Measurements from ENCODE around the gene ATP6V1C2.
"Not testable (repeated sequence)": the region's sequence is repeated elsewhere in the genome, so short reads cannot be mapped to it uniquely, and the experiment has no call there.

Gene ATP6V1C2

DNA sequence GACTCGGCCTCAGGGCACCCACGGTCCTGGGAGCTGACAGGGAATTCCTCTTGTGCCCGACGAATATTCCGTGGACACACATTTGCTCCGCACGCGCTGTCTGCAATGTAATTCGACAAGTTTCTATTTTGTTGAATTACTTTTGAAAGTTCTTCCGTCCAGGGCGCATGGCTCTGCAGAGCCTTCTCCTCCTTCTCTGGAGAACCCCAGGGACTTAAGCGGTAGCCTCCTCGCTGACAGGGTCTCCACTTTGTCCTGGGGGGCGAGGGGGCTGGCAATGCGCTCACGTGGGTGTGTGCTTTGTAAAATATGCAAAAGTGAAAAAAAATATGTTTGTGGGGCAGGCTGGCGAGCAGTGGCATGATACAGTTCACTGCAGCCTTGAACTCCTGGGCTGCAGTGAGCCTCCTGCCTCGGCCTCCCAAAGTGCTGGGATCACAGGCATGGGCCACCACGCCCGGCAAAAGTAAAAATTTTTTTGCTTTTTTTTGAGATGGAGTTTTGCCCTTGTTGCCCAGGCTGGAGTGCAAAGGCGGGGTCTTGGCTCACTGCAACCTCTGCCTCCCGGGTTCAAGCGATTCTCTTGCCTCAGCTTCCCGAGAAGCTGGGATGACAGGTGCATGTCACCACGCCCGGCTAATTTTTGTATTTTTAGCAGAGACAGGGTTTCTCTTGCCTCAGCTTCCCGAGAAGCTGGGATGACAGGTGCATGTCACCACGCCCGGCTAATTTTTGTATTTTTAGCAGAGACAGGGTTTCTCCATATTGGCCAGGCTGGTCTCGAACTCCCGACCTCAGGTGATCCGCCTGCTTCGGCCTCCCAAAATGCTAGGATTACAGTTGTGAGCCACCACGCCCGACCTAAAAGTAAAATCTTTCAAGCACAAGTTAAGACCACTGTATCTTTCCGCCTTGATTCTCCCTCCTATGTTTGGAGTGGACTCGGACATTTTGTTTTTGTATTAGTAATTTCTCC, 92.0 kb downstream of the ATP6V1C2 start:
- DNase-seq (ENCODE audit: low read depth): not testable (repeated sequence)

GRCh38 chr2:10814142-10814541, 92.7 kb downstream of the ATP6V1C2 start:
- no peak for DNase-seq (ENCODE audit: low read depth)

DNA sequence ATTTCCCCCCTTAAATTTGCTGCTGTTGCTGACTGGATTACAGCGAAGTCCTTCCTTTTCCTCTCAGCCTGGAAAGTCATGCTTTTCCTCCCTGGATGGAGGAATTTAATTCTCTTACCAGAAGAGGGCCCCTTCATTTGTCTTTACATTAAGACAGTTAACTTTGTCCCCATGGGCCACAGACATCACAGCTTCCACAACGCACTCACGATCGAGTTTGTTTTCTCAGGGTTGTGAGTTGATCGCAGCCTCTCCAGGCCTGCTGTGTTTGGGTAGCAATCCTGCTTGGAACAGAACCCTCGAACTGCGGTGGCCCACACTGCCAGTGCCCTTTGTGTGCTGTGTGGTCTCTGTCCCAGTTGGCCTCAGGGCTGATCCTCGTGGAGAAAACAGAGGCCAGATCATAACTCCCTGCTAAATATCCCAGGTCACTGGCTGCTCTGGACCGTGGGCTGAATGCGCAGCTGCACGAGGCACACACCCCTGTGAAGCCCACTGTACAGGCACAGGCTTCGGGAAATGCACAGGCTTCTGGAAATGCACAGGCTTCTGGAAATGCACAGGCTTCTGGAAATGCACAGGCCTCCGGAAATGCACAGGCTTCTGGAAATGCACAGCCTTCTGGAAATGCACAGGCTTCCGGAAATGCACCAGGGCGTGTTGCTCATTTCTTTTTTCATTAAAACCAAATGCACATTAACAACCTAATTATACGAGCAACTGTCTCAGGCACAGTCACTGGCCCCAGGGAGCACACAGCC, 93.3 kb downstream of the ATP6V1C2 start:
- DNase-seq (ENCODE audit: low read depth): no peak

- no peak for DNase-seq (ENCODE audit: low read depth)
Measured at GRCh38 chr2:10817413-10817812, 96.0 kb downstream of the ATP6V1C2 start.

GRCh38 chr2:10818305-10818704, 96.9 kb downstream of the ATP6V1C2 start:
- DNase-seq (ENCODE audit: low read depth): not testable (repeated sequence)

- DNase-seq (ENCODE audit: low read depth): no peak
Measured at GRCh38 chr2:10818984-10819383, 97.6 kb downstream of the ATP6V1C2 start.

GRCh38 chr2:10819714-10820314, 98.4 kb downstream of the ATP6V1C2 start:
- no peak for DNase-seq (ENCODE audit: low read depth)

DNA sequence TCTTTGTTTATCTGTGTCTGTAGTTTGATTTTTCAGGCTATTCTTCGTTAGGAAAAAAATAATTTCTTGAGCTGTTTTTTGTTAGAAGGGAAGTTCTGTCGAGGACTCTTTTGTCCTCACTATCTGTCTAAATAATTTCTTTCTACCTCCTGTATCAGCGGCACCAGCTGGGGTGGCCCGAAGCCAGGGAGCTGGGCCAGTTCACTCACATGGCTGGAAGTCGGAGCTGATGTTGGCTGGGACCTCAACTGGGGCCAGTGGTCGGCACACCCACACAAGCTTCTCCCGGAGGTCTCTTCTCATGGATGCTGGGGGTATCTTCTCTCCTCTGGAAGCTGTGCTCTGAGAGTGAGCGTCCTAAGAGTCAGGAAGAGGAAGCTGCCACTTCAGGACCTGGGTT, 99.1 kb downstream of the ATP6V1C2 start:
- DNase-seq (ENCODE audit: low read depth): no peak

- no peak for DNase-seq (ENCODE audit: low read depth)
Measured at GRCh38 chr2:10820978-10821695, 99.7 kb downstream of the ATP6V1C2 start.

DNA sequence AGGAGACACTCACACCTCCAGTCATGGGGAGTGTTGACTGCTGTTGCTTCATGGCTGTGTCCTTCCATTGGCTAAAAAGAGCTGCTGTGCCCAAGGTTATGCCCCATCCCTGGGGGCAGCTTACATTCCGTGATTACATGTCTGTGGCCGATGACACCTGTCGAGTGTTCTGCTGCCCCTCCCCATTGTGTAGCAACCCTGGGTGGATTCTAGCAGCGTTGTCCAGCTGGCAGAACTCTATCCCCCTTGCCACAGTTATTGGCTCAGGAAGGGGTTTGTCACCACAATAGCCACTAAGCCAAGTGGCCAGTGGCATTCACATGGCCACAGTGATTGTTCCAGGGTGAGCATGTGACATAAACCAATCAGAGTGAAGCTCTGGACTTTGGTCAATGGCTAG, 102.8 kb downstream of the ATP6V1C2 start:
- DNase-seq (ENCODE audit: low read depth): no peak

GRCh38 chr2:10826026-10826425, 104.6 kb downstream of the ATP6V1C2 start:
- DNase-seq (ENCODE audit: low read depth): no peak

GRCh38 chr2:10826625-10827024, 105.2 kb downstream of the ATP6V1C2 start:
- DNase-seq (ENCODE audit: low read depth): no peak

DNA sequence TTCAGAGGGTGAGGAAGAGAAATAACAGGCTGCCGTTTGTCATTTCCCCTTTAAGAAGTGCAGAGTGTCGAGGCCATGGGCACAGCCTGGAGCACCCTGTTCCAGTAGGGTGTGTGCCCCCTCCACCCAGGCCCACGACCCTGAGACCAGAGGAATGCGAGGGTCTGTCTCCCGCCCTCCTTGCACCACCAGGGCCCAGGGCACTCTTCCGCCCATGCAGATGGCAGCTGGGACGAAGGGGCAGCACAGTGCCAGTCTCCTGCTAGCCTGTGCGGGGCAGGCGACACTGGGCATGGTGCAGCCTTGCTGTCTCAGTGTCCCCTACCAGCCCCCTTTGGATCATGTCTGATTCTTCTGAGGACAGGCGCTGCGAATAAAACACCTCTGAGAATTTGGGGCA, 106.9 kb downstream of the ATP6V1C2 start:
- DNase-seq (ENCODE audit: low read depth): no peak

GRCh38 chr2:10829299-10829698, 107.9 kb downstream of the ATP6V1C2 start:
- no peak for DNase-seq (ENCODE audit: low read depth)

DNA sequence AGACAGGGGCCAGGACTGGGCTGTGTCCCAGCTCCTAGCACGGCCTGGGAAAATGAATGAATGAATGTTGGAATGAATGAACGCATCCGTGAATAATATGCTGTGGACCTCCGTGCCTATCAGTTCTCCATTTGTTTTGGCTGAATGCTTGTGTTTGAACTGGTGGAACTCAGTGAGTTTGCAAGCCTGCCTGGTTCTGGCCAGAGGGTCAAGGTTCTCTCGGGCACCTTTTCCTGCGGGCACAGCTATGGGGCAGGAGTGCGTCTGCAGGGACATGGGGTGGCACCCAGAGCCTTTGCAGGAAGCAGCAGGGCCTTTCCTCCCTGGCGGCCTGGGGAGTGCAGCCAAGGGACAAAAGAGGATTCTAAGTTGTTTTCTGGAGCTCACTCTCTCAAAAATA, 108.8 kb downstream of the ATP6V1C2 start:
- no peak for DNase-seq (ENCODE audit: low read depth)

- no peak for DNase-seq (ENCODE audit: low read depth)
Measured at GRCh38 chr2:10830641-10831399, 109.4 kb downstream of the ATP6V1C2 start.

GRCh38 chr2:10831400-10831985, 110.1 kb downstream of the ATP6V1C2 start:
- DNase-seq (ENCODE audit: low read depth): no peak

- peak; percentile 82 for DNase-seq (ENCODE audit: low read depth)
Measured at GRCh38 chr2:10832203-10832936, 110.9 kb downstream of the ATP6V1C2 start.

GRCh38 chr2:10833021-10833420, 111.6 kb downstream of the ATP6V1C2 start:
- no peak for DNase-seq (ENCODE audit: low read depth)

- no peak for DNase-seq (ENCODE audit: low read depth)
Measured at GRCh38 chr2:10834068-10834655, 112.7 kb downstream of the ATP6V1C2 start.
